GM18520 (cell line): ENCODE results near the gene NAV2.
"Not testable (repeated sequence)": the region's sequence is repeated elsewhere in the genome, so short reads cannot be mapped to it uniquely, and the experiment has no call there.

ENCODE experiments used
- ATAC-seq: cut with Tn5 transposase; IDR thresholded peaks from one replicate; pipeline ENCODE4 v1.9.1; 2021; ENCODE audit not compliant: unreplicated experiment

NAV2 gene

DNA sequence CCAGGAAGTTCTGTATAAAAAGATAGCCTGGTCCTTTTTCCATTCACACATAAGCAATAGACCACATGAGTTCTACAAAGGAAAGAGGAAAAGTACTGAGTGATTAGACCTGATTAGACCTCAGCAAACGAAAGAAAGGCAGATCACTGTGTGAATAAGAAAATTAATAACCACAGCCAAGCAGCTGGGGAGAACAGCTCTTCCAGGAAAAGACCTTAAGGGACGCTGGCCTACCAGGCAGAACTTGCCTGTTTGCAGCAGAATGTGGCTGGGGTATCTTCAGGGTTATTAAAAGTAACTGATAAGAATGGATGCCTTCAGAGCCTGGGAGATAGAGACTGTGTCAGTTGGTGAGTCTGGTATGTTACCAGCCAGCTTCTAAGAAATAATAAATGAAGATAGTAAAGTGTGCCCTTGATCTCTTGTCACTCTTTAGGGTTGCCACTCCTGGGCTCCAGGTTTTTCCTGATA lies 274.7 kb downstream of the NAV2 start:
- no peak for ATAC-seq

DNA sequence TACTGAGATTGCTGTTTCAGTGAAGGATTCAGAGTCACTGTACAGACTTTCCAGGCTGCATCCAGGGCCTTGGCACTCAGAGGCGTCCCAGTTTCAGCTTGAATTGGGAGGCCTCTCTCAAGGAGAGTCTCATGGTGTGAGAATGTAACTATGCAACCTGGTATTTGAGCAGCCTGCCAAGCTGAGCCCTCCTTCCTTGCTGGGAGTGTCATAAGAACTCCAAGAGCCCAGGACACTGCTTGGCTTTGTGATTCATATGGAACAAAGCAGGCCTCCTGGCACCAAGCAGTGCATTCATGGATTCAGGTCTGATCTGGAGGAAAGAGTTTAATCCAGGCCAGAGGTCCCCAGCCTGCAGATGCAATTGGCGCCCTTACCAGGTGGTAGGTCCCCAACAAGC lies 276.0 kb downstream of the NAV2 start:
- no peak for ATAC-seq

DNA sequence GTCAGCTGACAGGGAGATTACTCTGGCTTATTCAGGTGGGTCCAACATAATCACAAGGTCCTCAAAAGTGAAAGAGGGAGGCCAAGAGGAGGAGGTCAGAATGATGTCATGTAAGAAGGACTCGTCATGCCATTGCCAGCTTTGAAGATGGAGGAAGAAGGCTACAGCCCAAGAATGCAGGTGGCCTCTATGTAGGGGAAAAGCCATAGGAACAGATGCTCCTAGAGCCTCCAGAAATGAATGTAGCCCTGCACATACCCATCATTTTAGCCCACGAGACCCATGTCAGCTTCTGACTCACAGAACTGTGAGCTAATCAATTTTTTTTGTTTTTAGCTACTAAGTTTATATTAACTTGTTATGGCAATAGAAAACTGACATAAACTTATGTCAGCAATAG lies 276.6 kb downstream of the NAV2 start:
- ATAC-seq: no peak

DNA sequence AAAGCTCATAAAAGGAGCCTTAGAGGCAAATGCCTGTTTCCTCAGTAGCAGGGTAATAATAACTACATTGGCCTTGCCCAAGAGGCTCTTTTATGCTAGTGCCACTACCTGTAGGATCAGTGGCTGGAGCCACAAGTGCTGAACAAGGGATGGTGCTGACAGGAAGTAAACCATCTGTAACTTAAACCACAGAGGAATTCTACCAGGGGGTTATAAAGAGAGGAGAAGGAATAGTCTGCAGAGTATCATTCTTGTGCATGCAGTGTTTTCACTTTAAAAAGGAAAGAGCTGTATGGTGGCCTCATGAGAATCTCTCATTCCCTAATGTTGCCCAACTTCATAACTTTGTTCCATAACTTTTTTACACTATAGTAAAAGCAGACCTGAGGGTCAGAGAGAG lies 279.5 kb downstream of the NAV2 start:
- ATAC-seq: no peak

DNA sequence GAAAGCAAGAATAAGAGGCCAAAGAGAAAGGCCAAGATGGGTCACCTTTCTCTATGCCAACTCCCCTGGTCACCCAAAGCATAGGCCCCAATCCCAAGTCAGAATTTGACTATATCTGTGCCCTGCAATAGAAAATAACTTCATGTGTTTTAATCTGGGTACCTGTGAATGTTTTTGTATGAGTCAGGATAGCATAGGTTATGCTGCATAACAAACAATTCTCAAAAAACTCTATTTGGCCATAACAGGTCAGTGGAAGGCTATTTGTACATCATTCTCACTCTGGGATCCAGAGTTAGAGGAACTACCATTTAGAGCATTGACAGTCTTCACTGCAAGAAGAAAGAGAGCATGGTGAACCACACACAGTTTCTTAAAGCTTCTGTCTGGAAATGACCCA lies 280.4 kb downstream of the NAV2 start:
- no peak for ATAC-seq

DNA sequence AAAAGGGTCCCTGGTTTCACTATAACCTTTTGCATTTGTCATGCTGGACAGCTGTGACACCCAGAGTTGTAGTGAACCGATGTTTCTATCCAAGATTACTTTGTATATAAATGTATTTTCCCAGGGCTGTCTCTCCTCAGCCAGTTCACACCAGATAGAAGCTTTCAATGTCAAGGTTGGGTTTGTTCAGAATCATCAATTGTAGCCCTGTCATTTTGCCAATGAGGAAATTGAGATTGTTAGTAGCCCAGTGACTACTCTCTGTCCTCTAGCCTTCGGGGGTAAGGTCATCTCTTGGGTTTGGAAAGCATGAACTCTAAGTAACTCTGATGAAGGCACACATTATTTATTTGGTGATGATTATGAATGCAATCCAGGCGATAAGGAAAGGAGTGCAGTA lies 282.0 kb downstream of the NAV2 start:
- ATAC-seq: no peak

DNA sequence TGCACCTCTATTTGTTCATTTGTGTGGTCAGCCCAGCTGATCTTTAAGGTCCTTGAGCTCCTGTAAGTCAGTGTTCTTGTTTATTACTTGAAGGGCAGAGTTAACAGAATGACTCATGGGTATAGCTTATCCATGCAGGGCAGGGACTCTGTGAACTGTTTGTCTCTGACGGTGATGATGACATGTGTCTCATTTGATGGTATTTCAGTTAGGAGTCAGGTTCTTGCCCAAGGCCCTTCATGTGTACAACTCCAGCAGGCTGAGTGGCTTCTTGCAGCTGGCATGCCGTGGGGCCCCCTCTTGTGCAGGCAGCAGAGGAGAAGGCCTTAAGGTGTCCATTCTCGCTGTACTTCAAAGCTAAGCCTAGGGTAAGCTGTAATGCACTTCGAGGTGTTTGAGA lies 282.5 kb downstream of the NAV2 start:
- no peak for ATAC-seq

DNA sequence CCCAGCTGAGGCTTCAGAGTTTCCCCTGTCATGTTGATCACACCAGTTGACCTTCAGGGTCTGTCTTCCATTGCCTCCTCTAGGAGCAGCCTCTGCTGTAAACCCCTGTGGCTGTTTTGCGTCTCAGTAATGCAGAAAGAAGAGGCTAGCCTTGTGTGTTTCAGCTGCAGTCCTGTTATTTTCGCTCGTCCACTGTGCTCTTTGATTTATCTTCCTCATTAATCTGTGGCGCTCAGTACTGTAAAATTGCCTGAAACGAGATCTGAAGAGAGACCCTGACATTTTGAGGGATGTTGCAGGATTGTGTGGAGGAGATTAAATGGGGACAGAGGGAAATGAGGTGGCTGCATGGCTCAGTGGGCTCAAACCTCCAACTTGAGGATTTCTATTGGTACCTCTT lies 283.9 kb downstream of the NAV2 start:
- no peak for ATAC-seq

DNA sequence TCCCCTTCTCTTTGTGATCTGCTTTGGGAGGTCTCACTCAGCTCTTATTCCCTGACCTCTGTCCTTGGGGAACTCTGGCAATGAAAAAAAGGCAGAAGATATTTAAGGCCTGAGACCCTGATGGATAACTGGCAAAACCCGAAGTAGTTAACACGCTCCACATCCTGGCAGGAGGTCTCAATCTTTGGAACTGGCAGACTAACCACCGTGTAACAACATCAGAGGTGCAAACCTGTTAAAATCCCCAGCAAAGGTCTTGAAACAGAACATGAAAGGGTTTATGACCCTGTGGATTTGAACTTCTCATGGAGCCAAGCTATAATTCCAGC lies 287.3 kb downstream of the NAV2 start:
- no peak for ATAC-seq

DNA sequence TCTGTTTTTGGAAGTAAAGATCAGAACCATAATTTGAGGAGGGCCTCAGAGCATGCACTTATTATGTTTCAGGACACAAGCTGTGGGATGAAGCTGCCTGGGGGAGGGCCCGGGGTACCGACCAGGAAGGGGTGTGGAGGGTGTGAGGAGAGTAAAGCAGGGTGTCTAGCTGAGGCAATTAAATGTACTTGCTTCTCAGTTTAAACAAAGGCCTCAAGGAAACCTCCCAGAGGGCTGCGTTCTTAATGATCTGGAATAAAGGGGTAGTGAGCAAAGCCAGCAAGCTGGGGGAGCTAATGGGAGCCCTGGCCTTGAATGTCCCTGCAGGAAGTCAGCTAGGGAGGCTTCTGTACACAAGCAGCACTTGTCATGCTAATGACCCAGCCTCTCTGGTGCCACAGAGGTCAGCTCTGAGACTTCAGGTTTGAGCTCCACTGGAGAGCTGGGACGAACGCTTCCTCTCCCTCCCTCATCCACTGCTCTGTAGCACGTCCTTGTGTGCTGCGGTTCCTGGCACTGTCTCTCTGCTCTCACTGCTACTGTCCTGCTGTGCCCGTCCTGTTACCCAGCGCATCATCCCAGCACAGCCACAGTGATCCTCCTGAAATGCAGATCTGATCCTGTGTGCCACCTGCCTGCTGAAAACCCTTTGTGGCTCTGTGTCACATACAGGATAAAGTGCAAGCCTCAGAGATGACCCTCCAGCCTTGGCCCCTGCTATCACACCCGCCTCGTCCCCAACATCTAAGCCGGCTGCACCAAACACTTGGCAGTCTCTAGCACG lies 287.9 kb downstream of the NAV2 start:
- no peak for ATAC-seq

DNA sequence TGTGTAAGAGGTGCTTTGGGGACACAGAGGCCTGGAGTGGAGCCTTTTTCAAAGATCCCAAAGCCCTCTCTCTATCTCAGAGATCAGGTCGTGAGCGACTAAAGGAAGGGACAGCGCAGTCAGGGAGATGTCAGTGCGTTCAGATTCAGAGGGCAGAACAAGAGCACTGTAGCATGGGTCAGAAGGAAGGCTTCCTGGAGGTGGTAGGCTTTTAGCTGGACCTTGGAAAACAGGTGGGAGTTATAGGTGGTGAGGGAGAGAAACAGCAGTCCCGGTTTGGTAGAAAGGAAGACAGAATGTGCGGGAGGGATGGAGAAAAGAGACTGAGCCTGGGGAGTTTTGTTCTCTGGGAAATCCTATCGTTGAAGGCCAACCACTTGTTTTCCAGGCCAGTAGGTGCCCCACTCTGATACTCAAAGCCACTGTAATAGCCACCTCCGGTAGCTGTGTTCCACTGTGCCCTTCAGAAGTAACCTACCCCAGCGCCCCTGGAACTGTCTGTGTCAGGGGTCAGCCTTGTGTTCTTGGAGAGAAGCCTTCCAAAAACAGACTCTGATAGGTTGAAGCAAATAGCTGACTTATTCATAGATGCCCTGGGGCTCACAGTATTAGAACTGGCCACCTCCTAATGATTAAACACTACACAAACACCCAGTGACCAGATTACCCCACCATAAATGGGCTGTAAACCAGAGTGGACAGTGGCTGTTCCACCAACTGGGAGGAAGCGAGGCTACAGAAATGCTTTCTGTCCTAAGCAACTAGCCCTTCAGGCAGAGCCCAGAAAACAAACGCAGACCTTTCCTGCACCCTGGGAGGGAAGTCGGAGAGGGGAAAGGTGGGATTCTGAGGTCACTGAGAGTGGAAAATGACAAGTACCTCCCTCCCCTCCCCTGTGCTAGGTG lies 289.9 kb downstream of the NAV2 start:
- ATAC-seq: no peak

DNA sequence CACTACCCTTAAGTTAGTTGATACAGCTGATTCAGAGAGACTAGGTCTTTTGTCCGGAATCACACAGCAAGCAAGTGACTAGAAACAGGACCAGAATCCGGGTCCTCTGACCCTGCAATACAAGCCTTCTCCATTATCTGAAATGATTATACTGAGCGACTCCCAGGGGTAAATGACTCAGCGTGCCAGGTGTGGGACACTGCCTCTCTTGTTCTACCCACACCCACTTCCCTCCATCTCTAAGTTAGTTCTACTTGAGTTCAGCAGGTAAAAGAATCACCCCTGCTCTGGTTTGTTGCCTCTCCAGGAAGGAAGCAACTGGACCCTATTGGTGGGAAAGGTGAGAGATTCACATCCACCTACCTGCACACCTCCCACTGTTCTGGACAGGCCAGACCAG lies 290.7 kb downstream of the NAV2 start:
- ATAC-seq: no peak

DNA sequence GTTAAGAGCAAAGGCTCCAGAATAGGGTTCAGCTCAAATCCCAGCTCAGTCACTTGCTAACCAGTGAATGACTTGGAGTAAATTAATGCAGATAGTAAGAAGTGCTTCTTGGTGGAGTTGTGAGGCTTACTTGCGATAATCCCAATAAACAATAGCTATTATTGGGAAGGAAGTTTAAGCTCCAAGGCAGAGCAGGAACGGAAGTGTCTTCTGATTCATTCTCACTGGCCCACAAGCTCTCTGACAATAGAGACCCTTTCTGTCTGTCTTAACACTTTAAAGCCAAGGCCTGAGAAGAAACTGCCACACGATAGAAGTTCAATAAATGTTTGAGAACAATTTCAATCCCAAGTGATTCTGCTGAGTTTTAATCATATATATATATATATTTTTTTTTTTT lies 292.2 kb downstream of the NAV2 start:
- ATAC-seq: no peak

DNA sequence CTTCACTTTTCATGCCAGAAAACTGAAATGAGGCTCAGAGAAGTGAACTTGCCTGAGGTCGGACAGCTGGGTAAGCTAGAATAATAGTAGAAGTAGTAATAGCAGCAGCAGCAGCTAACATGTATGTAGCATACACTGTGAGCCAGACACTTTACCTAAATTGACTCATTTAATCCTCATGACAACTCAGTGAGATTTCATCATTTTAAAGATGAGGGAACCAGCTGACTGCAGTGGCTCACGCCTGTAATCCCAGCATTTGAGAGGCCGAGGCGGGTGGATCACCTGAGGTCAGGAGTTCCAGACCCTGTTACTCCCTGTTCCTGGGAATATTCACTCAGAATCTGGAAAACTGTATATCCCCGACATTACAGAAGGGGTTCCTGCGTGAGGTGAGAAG lies 293.1 kb downstream of the NAV2 start:
- ATAC-seq: no peak

DNA sequence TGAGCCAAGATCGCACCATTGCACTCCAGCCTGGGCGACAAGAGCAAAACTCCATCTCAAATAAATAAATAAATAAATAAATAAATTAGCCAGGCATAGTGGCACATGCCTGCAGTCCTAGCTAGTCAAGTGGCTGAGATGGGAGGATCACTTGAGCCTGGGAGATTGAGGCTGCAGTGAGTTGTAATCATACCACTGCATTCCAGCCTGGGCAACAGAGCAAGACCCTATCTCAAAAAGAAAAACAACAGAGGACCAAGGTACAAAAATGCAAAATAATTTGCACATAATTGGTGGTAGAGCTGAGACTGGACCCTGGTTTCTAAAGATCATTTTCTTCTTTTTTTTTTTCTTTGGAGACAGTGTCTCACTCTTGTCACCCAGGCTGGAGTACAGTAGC lies 294.0 kb downstream of the NAV2 start:
- ATAC-seq: not testable (repeated sequence)

DNA sequence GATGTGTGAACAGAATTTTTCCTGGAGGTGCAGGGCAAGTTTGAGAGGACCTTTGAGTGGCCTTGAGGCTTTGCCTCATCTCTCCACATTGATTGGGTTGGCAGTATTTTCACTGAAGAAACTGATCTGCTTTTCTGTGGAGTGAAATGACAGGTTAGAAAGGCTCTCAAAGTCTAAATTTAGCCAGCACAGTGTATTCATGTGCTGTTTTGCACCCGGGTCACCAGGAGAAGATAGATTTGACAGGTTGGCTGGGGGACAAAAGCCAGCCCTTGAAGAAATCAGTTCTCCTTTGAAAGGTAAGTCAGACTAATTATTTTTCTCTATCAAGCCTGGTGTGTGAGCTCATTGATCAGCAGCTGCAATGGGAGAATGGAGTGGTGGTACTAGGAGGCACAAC lies 294.7 kb downstream of the NAV2 start:
- no peak for ATAC-seq

DNA sequence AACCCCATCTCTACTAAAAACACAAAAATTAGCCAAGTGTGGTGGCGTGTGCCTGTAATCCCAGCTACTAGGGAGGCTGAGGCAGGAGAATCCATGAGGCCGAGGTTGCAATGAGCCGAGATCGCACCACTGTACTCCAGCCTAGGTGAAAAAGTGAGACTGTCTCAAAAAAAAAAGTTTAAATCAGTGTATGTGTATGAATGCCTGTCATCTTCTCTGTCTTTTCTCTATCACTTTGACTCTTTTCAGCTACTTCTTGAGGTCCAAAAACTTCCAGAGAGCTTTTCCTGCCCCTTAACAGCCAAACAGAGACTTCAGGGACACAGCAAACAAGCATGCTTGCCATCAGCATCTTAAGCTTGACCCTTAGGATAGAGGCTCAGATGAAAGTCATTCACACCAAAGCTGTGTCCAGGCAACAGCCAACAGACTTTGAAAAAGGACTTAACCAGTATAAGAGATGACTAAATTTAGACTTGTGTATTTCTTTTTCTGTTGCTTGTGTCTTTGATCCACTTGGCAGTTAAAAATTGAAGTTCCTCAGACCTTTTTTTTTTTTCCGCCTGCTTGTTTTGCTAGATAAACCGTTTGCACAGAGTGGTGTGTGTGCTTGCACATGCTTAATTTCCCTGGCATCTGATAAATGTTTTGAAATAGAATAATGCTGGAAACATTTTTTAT lies 295.7 kb downstream of the NAV2 start:
- ATAC-seq: no peak

DNA sequence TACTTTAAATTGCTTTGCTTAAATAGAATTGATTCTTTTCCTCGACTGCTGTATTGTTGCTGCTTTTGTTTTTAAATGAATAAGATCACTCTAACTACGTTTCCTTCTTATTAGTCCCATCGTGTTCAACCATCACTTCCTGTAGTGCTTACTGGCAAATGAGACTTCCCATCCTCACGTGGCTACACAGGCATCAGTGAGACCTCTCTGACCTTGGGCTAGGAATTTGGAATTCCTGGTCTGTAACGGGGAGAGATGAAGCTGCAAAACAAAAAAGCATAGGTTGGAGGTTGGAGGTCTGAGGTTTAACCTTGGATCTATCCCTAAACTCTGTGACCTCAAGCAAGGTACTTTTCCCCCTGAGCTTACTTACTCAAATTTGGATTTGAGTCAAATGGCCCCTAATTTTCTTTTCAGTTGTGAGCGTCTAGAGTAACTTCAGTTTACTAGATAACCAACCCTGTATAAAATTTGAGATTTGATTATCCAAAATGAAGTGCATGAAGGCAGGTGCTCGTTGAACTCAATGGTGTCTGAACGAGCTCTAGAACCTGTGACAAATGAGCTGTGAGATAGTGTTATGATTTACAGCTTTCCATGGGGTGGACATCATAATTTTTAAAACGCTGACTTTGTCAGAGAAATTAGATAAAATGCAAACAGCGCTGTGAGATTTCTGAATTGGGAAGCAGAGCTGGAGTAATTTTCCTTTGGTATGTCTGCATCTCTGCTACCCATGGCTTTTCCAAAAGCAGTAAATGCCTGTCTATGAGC lies 296.4 kb downstream of the NAV2 start:
- no peak for ATAC-seq

DNA sequence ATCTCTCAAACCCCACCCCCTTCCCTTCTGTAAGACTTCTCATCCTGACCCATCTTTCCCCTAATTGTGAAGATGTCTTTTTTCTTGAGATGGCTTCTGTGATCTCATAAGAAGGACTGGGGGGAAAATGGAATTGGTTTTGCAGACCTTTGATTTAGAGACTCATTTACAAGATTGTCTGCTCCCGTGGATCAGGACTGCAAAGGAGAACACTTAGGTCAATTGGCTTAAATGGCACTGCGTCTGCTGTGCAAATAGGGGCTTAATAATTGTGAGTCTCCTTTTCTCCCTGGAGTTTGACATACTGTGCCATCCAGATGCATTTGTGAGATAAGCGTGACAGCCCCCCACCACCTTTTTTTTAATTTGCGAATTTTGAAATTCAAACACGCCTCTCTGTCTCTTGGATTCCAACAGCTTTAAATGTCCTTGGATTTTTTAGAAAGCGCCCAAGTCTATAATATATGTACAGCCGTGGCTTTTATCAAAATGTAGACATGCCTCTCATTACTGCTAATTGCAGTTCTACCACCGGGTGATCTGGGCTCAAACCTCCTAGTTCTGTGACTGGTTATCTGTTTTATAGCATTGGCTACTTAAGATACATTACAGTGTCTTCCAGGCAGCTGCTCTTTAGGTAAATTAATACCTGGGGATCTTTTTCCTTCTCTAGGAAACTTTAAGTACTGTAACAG lies 297.7 kb downstream of the NAV2 start:
- ATAC-seq: no peak

DNA sequence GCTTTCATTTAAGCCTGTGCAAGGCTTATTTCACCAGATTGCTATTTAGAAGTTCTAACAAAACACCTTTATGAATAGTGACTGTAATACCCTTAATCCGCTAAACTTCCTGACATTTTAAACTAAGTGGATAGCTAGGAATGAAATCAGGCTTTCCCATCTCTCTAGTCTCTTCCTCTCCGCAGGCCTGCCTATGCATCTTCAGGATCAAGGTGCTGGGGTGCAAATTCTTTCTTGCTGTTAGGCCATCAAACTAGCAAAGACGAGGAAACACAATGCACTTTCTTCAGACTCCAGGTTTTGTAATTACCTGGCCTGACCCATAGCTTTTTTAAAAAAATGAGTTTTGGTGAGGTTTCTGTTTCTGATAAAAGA lies 298.2 kb downstream of the NAV2 start:
- ATAC-seq: no peak
